Measurements from ENCODE around the gene TMEM132D. TPM values are rescaled to one million over a fixed set of nuclear protein-coding genes. Genes with fewer than 3 reads are reported as not detected.

TMEM132D gene
- total RNA-seq, 1 donor from 2014 or later, result 1.1 TPM

DNA sequence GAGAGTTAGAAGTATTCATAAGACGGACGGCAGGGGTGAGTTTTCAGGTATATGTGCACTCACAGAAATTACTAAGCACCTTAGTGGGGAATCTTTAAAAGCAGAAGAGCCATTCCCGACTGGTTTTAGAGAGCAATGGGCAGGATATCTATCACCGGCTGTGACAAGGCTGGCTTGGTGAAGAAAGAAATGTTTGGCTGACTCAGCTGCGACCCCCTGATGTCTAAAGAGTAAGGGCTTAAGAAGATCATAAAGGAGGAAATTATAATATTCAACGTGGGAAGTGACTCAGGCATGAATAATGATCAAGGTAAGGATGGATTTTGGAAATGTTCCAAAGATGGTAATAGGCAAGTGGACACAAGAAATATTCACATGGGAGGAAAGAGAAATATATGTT is 407.6 kb downstream of the TMEM132D start:
- H3K9ac ChIP-seq, result no peak overlapping the region
- Mint-ChIP-seq H3K27me3 (ENCODE audit: insufficient read depth, low read depth) (peaks cover 2% of the 10 kb centered on the region), H3K4me3 (no peak overlapping the region), H3K4me1 (peaks cover 21% of the 10 kb centered on the region), H3K27ac (no peak overlapping the region), H3K9me3 (peaks cover 4% of the 10 kb centered on the region), H3K36me3 (no peaks in the 10 kb centered on the region)
- H3K36me3 ChIP-seq, result no peaks in the 10 kb centered on the region
- no peaks in the 10 kb centered on the region for H4K20me1 ChIP-seq (ENCODE audit: low read depth)
- no peak overlapping the region for H2AFZ ChIP-seq (replicated peaks)
- no peak overlapping the region for H3K4me3 ChIP-seq
- no peak overlapping the region for H3K27ac ChIP-seq
- no peaks in the 10 kb centered on the region for H3F3A ChIP-seq (ENCODE audit: low read depth)
- H3K27me3 ChIP-seq, result no peaks in the 10 kb centered on the region
- DNase-seq (ENCODE audit: low spot score), result no peak
- H3K4me1 ChIP-seq, result no peaks in the 10 kb centered on the region
- H3K9me3 ChIP-seq (ENCODE audit: low read depth), result no peaks in the 10 kb centered on the region
- TF ChIP-seq, protein P1, sequence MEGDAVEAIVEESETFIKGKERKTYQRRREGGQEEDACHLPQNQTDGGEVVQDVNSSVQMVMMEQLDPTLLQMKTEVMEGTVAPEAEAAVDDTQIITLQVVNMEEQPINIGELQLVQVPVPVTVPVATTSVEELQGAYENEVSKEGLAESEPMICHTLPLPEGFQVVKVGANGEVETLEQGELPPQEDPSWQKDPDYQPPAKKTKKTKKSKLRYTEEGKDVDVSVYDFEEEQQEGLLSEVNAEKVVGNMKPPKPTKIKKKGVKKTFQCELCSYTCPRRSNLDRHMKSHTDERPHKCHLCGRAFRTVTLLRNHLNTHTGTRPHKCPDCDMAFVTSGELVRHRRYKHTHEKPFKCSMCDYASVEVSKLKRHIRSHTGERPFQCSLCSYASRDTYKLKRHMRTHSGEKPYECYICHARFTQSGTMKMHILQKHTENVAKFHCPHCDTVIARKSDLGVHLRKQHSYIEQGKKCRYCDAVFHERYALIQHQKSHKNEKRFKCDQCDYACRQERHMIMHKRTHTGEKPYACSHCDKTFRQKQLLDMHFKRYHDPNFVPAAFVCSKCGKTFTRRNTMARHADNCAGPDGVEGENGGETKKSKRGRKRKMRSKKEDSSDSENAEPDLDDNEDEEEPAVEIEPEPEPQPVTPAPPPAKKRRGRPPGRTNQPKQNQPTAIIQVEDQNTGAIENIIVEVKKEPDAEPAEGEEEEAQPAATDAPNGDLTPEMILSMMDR (IDR thresholded peaks at IDR 0.05), result no peak
- TF ChIP-seq EZH2 (IDR thresholded peaks at IDR 0.05) (no peak), EZH2phosphoT487 (IDR thresholded peaks at IDR 0.05) (no peak)
- H3K79me2 ChIP-seq (ENCODE audit: low read depth), result no peaks in the 10 kb centered on the region
- H3K4me2 ChIP-seq, result no peak overlapping the region

DNA sequence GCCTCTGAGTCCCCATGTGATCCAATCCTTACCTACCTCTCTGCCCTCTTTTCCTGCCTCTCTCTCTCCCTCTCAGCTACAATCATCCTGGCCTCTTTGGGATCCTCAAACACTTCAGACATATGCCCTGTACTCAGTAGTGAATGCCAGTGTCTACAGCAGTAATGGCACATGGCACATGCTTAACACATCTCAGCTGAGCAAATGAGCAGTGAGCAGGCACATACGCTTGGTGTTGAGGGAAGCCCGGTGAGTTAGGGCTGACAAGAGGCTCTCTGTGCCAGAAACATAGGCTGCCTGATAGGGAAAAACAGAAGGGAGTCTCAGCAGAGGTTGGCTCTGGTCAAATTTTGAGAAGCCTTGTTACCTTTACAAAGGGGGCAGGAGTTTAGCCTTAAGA is 409.1 kb downstream of the TMEM132D start:
- Mint-ChIP-seq H3K27me3 (ENCODE audit: insufficient read depth, low read depth) (peaks cover 2% of the 10 kb centered on the region), H3K36me3 (no peaks in the 10 kb centered on the region), H3K4me1 (peaks cover 28% of the 10 kb centered on the region), H3K9me3 (peaks cover 9% of the 10 kb centered on the region), H3K27ac (no peak overlapping the region), H3K4me3 (no peak overlapping the region)
- H3K4me1 ChIP-seq, result no peaks in the 10 kb centered on the region
- H3K79me2 ChIP-seq (ENCODE audit: low read depth), result no peaks in the 10 kb centered on the region
- TF ChIP-seq, protein P1 (IDR thresholded peaks at IDR 0.05), result no peak
- no peak for TF ChIP-seq EZH2 (IDR thresholded peaks at IDR 0.05)
- no peak for TF ChIP-seq EZH2phosphoT487 (IDR thresholded peaks at IDR 0.05)
- H3K4me3 ChIP-seq, result no peak overlapping the region
- no peaks in the 10 kb centered on the region for H3K9me3 ChIP-seq (ENCODE audit: low read depth)
- no peak overlapping the region for H3K9ac ChIP-seq
- H3K27me3 ChIP-seq, result no peaks in the 10 kb centered on the region
- H3K27ac ChIP-seq, result no peak overlapping the region
- no peak overlapping the region for H2AFZ ChIP-seq (replicated peaks)
- DNase-seq (ENCODE audit: low spot score), result no peak
- H3K36me3 ChIP-seq, result no peaks in the 10 kb centered on the region
- no peaks in the 10 kb centered on the region for H3F3A ChIP-seq (ENCODE audit: low read depth)
- no peak overlapping the region for H3K4me2 ChIP-seq
- H4K20me1 ChIP-seq (ENCODE audit: low read depth), result no peaks in the 10 kb centered on the region

DNA sequence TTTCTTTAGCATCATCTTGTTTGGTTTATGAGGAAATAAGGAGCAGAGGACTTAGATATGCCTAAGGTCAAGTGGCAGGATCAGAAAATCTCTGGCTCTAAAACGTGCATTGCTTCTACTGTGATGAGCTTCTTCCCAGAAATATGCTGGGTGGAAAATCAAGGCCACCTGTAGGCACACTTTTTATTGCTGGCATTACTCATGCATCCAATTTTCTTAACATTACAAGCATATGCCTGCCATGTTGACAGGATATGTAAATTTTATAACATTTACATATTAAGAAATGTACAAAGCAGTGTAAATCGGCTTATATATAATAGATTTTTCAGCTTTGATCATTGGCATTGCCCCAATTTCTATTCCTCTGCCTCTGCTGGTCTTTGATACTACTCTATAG is 409.6 kb downstream of the TMEM132D start:
- H3K36me3 ChIP-seq, result no peaks in the 10 kb centered on the region
- H3K9me3 ChIP-seq (ENCODE audit: low read depth), result no peaks in the 10 kb centered on the region
- H3K36me3 Mint-ChIP-seq, result no peaks in the 10 kb centered on the region
- no peak for DNase-seq (ENCODE audit: low spot score)
- H4K20me1 ChIP-seq (ENCODE audit: low read depth), result no peaks in the 10 kb centered on the region
- H3K27me3 Mint-ChIP-seq (ENCODE audit: insufficient read depth, low read depth), result peaks cover 2% of the 10 kb centered on the region
- H3K27ac Mint-ChIP-seq, result no peak overlapping the region
- no peaks in the 10 kb centered on the region for H3F3A ChIP-seq (ENCODE audit: low read depth)
- no peak overlapping the region for H3K4me2 ChIP-seq
- TF ChIP-seq EZH2 (IDR thresholded peaks at IDR 0.05) (no peak), EZH2phosphoT487 (IDR thresholded peaks at IDR 0.05) (no peak)
- TF ChIP-seq, protein P1 (IDR thresholded peaks at IDR 0.05), result no peak
- no peak overlapping the region for H3K9ac ChIP-seq
- H3K27me3 ChIP-seq, result no peaks in the 10 kb centered on the region
- no peak overlapping the region for H3K4me3 Mint-ChIP-seq
- no peak overlapping the region for H3K27ac ChIP-seq
- peaks cover 9% of the 10 kb centered on the region for H3K9me3 Mint-ChIP-seq
- H2AFZ ChIP-seq (replicated peaks), result no peak overlapping the region
- peaks cover 28% of the 10 kb centered on the region for H3K4me1 Mint-ChIP-seq
- H3K79me2 ChIP-seq (ENCODE audit: low read depth), result no peaks in the 10 kb centered on the region
- no peak overlapping the region for H3K4me3 ChIP-seq
- H3K4me1 ChIP-seq, result no peaks in the 10 kb centered on the region
